Rectal smooth muscle tissue (tissue), 1 donor: Measurements from ENCODE around the gene LENEP.

Experiments used
- H3K27ac ChIP-seq: one replicate; pipeline ENCODE4 v1.7.0; 2013; ENCODE audit warnings: low read depth, low read length, inconsistent platforms
- H3K27me3 ChIP-seq: one replicate; pipeline ENCODE4 v1.7.0; 2013; ENCODE audit warnings: low read length; ENCODE audit not compliant: control insufficient read depth, insufficient read depth
- H3K36me3 ChIP-seq: one replicate; pipeline ENCODE4 v1.7.0; 2013; ENCODE audit warnings: low read length; ENCODE audit not compliant: control insufficient read depth, insufficient read depth
- H3K4me1 ChIP-seq: one replicate; pipeline ENCODE4 v1.7.0; 2013; ENCODE audit warnings: low read length; ENCODE audit not compliant: control insufficient read depth, insufficient read depth
- H3K4me3 ChIP-seq: one replicate; pipeline ENCODE4 v1.7.0; 2013; ENCODE audit warnings: low read length
- H3K9ac ChIP-seq: one replicate; pipeline ENCODE4 v1.7.0; 2013; ENCODE audit warnings: low read length

Gene LENEP

GRCh38 chr1:155022927-155023236, 29.5 kb downstream of the LENEP start:
- no peak overlapping the region for H3K9ac ChIP-seq
- peaks cover under 1% of the 10 kb centered on the region for H3K4me1 ChIP-seq
- H3K4me3 ChIP-seq = no peak overlapping the region
- no peak overlapping the region for H3K27ac ChIP-seq
- H3K27me3 ChIP-seq = no peaks in the 10 kb centered on the region
- no peaks in the 10 kb centered on the region for H3K36me3 ChIP-seq

- no peak overlapping the region for H3K4me3 ChIP-seq
- no peaks in the 10 kb centered on the region for H3K4me1 ChIP-seq
- H3K27me3 ChIP-seq = no peaks in the 10 kb centered on the region
- H3K27ac ChIP-seq = no peak overlapping the region
- no peak overlapping the region for H3K9ac ChIP-seq
- no peaks in the 10 kb centered on the region for H3K36me3 ChIP-seq
Observed at GRCh38 chr1:155023627-155024026, 30.2 kb downstream of the LENEP start.

GRCh38 chr1:155024315-155024714, 30.9 kb downstream of the LENEP start:
- no peaks in the 10 kb centered on the region for H3K4me1 ChIP-seq
- no peaks in the 10 kb centered on the region for H3K36me3 ChIP-seq
- H3K27me3 ChIP-seq = no peaks in the 10 kb centered on the region
- no peak overlapping the region for H3K27ac ChIP-seq
- H3K9ac ChIP-seq = no peak overlapping the region
- no peak overlapping the region for H3K4me3 ChIP-seq

- H3K9ac ChIP-seq = no peak overlapping the region
- no peaks in the 10 kb centered on the region for H3K27me3 ChIP-seq
- no peak overlapping the region for H3K27ac ChIP-seq
Observed at GRCh38 chr1:155026154-155026553, 32.8 kb downstream of the LENEP start.

GRCh38 chr1:155026588-155026987, 33.2 kb downstream of the LENEP start:
- H3K36me3 ChIP-seq = no peaks in the 10 kb centered on the region
- no peaks in the 10 kb centered on the region for H3K27me3 ChIP-seq
- H3K9ac ChIP-seq = no peak overlapping the region
- H3K27ac ChIP-seq = no peak overlapping the region
- no peaks in the 10 kb centered on the region for H3K4me1 ChIP-seq
- H3K4me3 ChIP-seq = no peak overlapping the region

More at GRCh38 chr1:155026154-155026553, 32.8 kb downstream of the LENEP start:
- no peak overlapping the region for H3K4me3 ChIP-seq
- no peaks in the 10 kb centered on the region for H3K36me3 ChIP-seq
- no peaks in the 10 kb centered on the region for H3K4me1 ChIP-seq

- no peak overlapping the region for H3K27ac ChIP-seq
- no peaks in the 10 kb centered on the region for H3K36me3 ChIP-seq
- no peak overlapping the region for H3K9ac ChIP-seq
- no peak overlapping the region for H3K4me3 ChIP-seq
- H3K4me1 ChIP-seq = no peaks in the 10 kb centered on the region
- H3K27me3 ChIP-seq = no peaks in the 10 kb centered on the region
Observed at GRCh38 chr1:155029513-155030242, 36.3 kb downstream of the LENEP start.

- H3K36me3 ChIP-seq = no peaks in the 10 kb centered on the region
- no peaks in the 10 kb centered on the region for H3K4me1 ChIP-seq
- H3K27ac ChIP-seq = no peak overlapping the region
- no peaks in the 10 kb centered on the region for H3K27me3 ChIP-seq
- H3K9ac ChIP-seq = no peak overlapping the region
- no peak overlapping the region for H3K4me3 ChIP-seq
Observed at GRCh38 chr1:155030243-155030795, 36.9 kb downstream of the LENEP start.

- Histone ChIP-seq H3K36me3 (no peaks in the 10 kb centered on the region), H3K4me1 (no peaks in the 10 kb centered on the region), H3K27ac (no peak overlapping the region), H3K27me3 (no peaks in the 10 kb centered on the region), H3K4me3 (no peak overlapping the region), H3K9ac (no peak overlapping the region)
Observed at GRCh38 chr1:155030899-155031298, 37.5 kb downstream of the LENEP start.

GRCh38 chr1:155032886-155033285, 39.5 kb downstream of the LENEP start:
- Histone ChIP-seq H3K4me1 (no peaks in the 10 kb centered on the region), H3K36me3 (no peaks in the 10 kb centered on the region), H3K4me3 (no peak overlapping the region), H3K27ac (no peak overlapping the region), H3K9ac (no peak overlapping the region), H3K27me3 (no peaks in the 10 kb centered on the region)

- Histone ChIP-seq H3K36me3 (no peaks in the 10 kb centered on the region), H3K9ac (no peak within 1 kb of the TSS), H3K4me1 (no peaks in the 10 kb centered on the region), H3K27me3 (no peaks in the 10 kb centered on the region), H3K27ac (no peak within 1 kb of the TSS), H3K4me3 (no peak within 1 kb of the TSS)
Observed at GRCh38 chr1:155033524-155033923, 40.1 kb downstream of the LENEP start, which contains the start of the genes DCST1 and DCST2. TSS of gene DCST1 (plus strand) at chr1:155033824. CDS start at chr1:155034037, 213 bp downstream. TSS of gene DCST2 (minus strand) at chr1:155033781. CDS start at chr1:155033701, 80 bp downstream.

- Histone ChIP-seq H3K9ac (no peak overlapping the region), H3K27me3 (no peaks in the 10 kb centered on the region), H3K4me1 (no peaks in the 10 kb centered on the region), H3K27ac (no peak overlapping the region), H3K4me3 (no peak overlapping the region), H3K36me3 (no peaks in the 10 kb centered on the region)
Observed at GRCh38 chr1:155034318-155035208, 41.2 kb downstream of the LENEP start.

GRCh38 chr1:155035936-155036335, 42.5 kb downstream of the LENEP start:
- Histone ChIP-seq H3K4me1 (no peaks in the 10 kb centered on the region), H3K9ac (no peak overlapping the region), H3K27ac (no peak overlapping the region), H3K27me3 (no peaks in the 10 kb centered on the region), H3K36me3 (no peaks in the 10 kb centered on the region), H3K4me3 (no peak overlapping the region)
